ENCODE results near the gene IPO5. TPM values are rescaled to one million over a fixed set of nuclear protein-coding genes. Genes with fewer than 3 reads are reported as not detected.

IPO5 gene
- total RNA-seq: 169 and 178 TPM in 2 replicates

GRCh38 chr13:97953376-97953970 is at the start of gene IPO5:
IPO5 (plus strand) TSS chr13:97953675; CDS start chr13:97976697, 23,022 bp downstream.

Other genes with a start within 250 kb of the IPO5 start
- 24.0 and 29.6 TPM in 2 replicates for gene FARP1, start 189.4 kb downstream of the IPO5 start, total RNA-seq
- not detected in 2 replicates for gene RNF113B, start 223.6 kb downstream of the IPO5 start, total RNA-seq

Data from cardiac atrium fibroblast (primary cell).